Ascending aorta (tissue), 2 donors: Measurements from ENCODE around the gene TMIE. TPM values are rescaled to one million over a fixed set of nuclear protein-coding genes. Genes with fewer than 3 reads are reported as not detected.
A peak's percentile ranks its signal among the peaks of the same experiment; 100 is the strongest.

Source experiments
- DNase-seq, 2 donors: peaks; one replicate each; pipeline ENCODE4 v3.0.0-alpha.2; 2019; ENCODE audit warnings: low spot score in 2 of 2
- H3K27ac ChIP-seq, 2 donors: fragments of 200-600 bp; sonication (generic); one replicate each; pipeline ENCODE4 v1.5.1; 2016 to 2017; ENCODE audit warnings: mild to moderate bottlenecking in 1 of 2
- H3K27me3 ChIP-seq: fragments of 200-600 bp; sonication (generic); one replicate; pipeline ENCODE4 v1.5.1; 2017
- H3K36me3 ChIP-seq, 2 donors: fragments of 200-600 bp; sonication (generic); one replicate each; pipeline ENCODE4 v1.5.1; 2016
- H3K4me1 ChIP-seq, 2 donors: fragments of 200-600 bp; sonication (generic); one replicate each; pipeline ENCODE4 v1.5.1; 2016 to 2017; ENCODE audit warnings: mild to moderate bottlenecking in 1 of 2
- H3K4me3 ChIP-seq, 2 donors: fragments of 200-600 bp; sonication (generic); one replicate each; pipeline ENCODE4 v1.5.1; 2016 to 2017; ENCODE audit warnings: mild to moderate bottlenecking in 1 of 2
- H3K9me3 ChIP-seq, 2 donors: fragments of 200-600 bp; sonication (generic); one replicate each; pipeline ENCODE4 v1.5.1; 2016
- intact Hi-C: fragments of 100-400 bp; cut with DNase I; formaldehyde crosslinking; loops from one replicate; pipeline ENCODE4 v1.15.1; 2023
- total RNA-seq: library from RNA; depleted of rRNA; stranded (reverse); fragments of >200 nt; gene quantifications from one replicate; pipeline ENCODE4 v1.1.0, GENCODE V29; 2016
- TF ChIP-seq, protein P1 (sequence below), 3 experiments: fragments of 200-600 bp in 2 of 3; fragments of 450-650 bp in 1 of 3; sonication (generic) in 2 of 3; IDR thresholded peaks; one replicate each; pipeline ENCODE4 v1.5.1; 2016 to 2019; ENCODE audit warnings: antibody characterized with exemption in 3 of 3, mild to moderate bottlenecking in 1 of 3, moderate library complexity in 1 of 3

The TMIE gene
- total RNA-seq, 1 donor from 2014 or later, result 8.5 TPM

DNA sequence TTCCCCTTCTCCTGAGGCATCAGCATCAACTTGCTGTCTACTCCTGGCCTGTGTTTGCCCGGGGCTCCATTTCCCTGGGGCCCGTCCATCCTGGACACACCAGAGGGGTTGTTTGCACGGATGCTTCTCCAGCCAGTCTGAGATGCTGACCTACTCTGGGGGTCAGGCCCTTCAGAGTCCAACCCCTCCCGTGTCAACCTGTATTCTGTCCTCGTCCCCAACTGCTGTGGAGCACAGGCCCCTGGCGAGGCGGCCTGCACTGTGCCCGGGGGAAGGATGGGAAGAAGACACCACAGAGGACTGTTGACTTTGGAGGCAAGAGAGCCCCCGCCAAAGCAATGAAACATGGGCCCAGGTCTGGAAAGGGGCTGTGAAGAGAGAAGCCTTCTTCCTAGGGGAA lies 33.5 kb upstream of the TMIE start:
- intact Hi-C loops, result no loop called here
- Histone ChIP-seq H3K27me3 (no peaks in the 10 kb centered on the region), H3K36me3 (peaks cover 0 to 8% of the 10 kb centered on the region in 2 donors), H3K27ac (no peak overlapping the region), H3K4me3 (no peak overlapping the region), H3K4me1 (no peaks in the 10 kb centered on the region), H3K9me3 (no peaks in the 10 kb centered on the region)
- DNase-seq, result peak in 1 of 2 donors; percentile 50
- TF ChIP-seq, protein P1, sequence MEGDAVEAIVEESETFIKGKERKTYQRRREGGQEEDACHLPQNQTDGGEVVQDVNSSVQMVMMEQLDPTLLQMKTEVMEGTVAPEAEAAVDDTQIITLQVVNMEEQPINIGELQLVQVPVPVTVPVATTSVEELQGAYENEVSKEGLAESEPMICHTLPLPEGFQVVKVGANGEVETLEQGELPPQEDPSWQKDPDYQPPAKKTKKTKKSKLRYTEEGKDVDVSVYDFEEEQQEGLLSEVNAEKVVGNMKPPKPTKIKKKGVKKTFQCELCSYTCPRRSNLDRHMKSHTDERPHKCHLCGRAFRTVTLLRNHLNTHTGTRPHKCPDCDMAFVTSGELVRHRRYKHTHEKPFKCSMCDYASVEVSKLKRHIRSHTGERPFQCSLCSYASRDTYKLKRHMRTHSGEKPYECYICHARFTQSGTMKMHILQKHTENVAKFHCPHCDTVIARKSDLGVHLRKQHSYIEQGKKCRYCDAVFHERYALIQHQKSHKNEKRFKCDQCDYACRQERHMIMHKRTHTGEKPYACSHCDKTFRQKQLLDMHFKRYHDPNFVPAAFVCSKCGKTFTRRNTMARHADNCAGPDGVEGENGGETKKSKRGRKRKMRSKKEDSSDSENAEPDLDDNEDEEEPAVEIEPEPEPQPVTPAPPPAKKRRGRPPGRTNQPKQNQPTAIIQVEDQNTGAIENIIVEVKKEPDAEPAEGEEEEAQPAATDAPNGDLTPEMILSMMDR (IDR thresholded peaks at IDR 0.05), result no peak

DNA sequence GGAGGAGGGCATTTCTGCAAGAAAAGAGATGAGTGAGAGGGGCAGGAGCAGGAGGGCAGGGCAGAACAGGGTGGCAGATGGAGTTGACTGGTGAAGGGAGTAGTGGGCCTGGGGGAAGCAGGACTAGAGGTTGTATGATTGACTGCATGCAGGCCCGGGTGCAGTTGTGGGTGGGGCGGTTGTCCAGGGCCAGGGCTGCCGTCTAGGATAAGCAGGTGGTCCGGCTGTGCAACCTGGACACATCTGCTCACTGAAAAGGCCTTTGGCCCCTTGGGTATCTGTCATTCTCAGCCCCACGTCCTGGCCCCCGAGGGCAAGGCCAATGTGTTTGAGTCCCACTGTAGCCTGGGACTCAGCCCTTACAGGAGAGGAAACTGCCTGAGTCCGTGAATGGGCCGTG lies 33.1 kb upstream of the TMIE start:
- no peaks in the 10 kb centered on the region for H3K9me3 ChIP-seq
- peak; percentile 4 to 54 for DNase-seq
- H3K36me3 ChIP-seq, result peaks cover 0 to 8% of the 10 kb centered on the region in 2 donors
- no peak overlapping the region for H3K27ac ChIP-seq
- no peak overlapping the region for H3K4me3 ChIP-seq
- no peaks in the 10 kb centered on the region for H3K27me3 ChIP-seq
- TF ChIP-seq, protein P1 (IDR thresholded peaks at IDR 0.05), result no peak
- H3K4me1 ChIP-seq, result no peaks in the 10 kb centered on the region
- intact Hi-C loops, result no loop called here

DNA sequence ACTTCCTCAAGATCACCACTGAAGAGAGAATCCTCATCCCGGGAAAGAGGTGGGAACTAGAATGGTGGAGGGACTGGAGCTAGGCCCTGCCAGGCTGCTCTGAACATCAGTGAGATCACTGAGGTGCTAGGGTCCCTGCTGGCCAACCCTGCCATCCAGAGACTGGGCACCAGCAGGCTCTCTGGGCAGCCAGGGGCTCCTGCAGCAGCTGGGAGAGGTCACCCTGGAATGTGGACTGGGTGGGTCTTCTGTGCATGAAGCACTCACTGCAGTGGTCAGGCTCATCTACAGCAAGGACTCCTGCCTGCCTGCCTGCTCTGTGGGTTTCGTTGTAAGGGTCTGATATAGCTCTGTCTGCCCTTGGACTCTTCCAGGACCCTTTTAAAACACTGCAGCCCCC lies 32.6 kb upstream of the TMIE start:
- no peaks in the 10 kb centered on the region for H3K4me1 ChIP-seq
- H3K4me3 ChIP-seq, result no peak overlapping the region
- intact Hi-C loops, result no loop called here
- no peak overlapping the region for H3K27ac ChIP-seq
- peak; percentile 5 to 43 for DNase-seq
- H3K27me3 ChIP-seq, result no peaks in the 10 kb centered on the region
- H3K9me3 ChIP-seq, result no peaks in the 10 kb centered on the region
- peaks cover 0 to 8% of the 10 kb centered on the region in 2 donors for H3K36me3 ChIP-seq
- TF ChIP-seq, protein P1 (IDR thresholded peaks at IDR 0.05), result no peak

DNA sequence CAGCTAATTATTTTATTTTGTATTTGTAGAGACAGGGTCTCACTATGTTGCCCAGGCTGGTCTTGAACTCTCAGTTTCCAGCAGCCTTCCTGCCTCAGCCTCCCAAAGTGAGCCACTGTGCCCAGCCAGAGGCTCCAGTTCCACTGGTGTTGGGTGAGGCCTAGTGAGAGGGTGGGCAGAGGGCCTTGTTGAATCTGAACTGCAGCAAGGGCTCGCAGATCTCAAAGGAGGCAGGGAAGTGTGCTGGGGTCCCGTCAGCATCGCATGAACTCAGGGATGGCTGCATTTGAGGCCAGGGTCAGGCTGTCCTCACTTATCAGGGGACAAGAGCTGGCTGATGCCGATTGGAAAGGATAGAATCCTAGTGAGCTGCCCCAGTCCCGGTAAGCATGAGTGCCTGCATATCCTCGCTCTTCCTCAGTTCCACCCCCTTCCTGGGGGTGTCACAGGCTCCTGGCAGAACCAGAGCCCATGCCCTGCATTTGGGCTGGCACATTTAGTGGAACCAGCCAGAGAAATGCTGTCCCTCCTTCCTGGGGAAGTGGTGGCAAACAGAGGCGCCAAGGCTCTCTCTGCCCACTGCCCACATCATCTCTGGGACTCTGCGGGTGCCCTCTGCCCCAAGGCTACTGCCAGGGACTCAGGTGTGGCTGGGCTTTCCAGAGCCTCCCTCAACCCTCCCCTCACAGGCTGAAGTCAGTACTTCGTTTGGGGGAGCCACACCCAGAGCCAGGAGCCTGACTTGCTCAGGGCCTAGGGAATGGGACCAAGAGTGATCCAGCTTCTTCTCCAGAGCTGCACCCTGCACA lies 31.8 kb upstream of the TMIE start:
- intact Hi-C loops, result no loop called here
- DNase-seq, result peak; percentile 6 to 50

DNA sequence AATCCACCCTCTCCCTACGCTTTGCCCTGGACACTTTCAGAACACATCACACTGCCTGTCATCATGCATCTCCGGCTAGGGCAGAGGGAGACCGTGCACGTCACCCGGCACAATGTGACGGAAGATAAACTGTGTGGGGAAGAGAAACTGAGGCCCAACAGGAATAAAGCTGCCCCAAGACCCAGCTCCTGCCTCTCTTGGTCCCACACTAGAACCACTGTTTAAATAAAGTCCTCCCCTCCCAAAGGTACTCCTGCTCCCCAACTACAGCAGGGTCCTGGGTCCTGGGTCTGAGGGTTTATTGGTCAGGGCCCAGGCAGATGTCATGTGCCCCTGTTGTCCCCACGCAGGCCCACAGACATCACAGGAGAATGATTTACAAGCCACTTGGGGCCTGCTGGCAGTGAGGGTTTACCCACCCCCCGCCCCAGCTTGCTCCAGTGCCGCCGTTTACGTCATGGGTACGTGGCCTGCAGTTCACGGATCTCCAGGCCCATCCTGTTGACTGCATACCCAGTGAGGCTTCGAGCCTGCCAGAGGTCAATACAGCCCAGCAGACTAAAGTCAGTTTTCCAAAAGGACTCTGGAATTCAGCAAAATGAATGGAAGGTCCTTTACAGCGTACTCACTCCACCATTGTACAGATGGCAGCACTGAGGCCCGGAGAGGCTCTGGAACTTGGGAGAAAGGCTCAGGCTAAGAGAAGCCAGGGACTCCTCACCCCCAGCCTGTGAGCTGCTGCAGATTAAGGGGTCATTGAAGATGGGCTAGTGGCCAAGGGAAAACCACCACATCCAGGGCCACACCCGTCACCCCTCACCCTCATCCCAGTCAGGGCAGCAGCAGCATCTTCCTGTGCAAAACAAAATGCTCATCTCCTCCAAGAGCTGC lies 30.9 kb upstream of the TMIE start:
- H3K27me3 ChIP-seq, result no peaks in the 10 kb centered on the region
- no peak overlapping the region for H3K4me3 ChIP-seq
- peaks cover 0 to 22% of the 10 kb centered on the region in 2 donors for H3K36me3 ChIP-seq
- intact Hi-C loops, result no loop called here
- TF ChIP-seq, protein P1 (IDR thresholded peaks at IDR 0.05), result no peak
- no peak overlapping the region for H3K27ac ChIP-seq
- peak; percentile 3 to 42 for DNase-seq
- H3K4me1 ChIP-seq, result no peaks in the 10 kb centered on the region
- H3K9me3 ChIP-seq, result no peaks in the 10 kb centered on the region

More for the DNA sequence above, 31.8 kb upstream of the TMIE start:
- Histone ChIP-seq H3K4me3 (no peak overlapping the region), H3K27ac (no peak overlapping the region), H3K9me3 (no peaks in the 10 kb centered on the region), H3K36me3 (peaks cover 0 to 16% of the 10 kb centered on the region in 2 donors), H3K27me3 (no peaks in the 10 kb centered on the region), H3K4me1 (no peaks in the 10 kb centered on the region)
- TF ChIP-seq, protein P1 (IDR thresholded peaks at IDR 0.05), result no peak
